MM.1S (cell line): ENCODE measurements around the gene RIPK4.

Experiments used
- DNase-seq: peaks from one replicate; pipeline ENCODE4 v3.0.0-alpha.2; 2015
- H2AFZ ChIP-seq: fragments of 300-600 bp; sonication (generic); 2 replicates; pipeline ENCODE4 v1.6.0; 2016; ENCODE audit warnings: antibody characterized with exemption, low read length
- H3F3A ChIP-seq: fragments of 300-600 bp; sonication (generic); 2 replicates; pipeline ENCODE4 v1.6.1; 2016; ENCODE audit warnings: mild to moderate bottlenecking, antibody characterized with exemption, low read length, moderate library complexity, mixed read lengths; ENCODE audit not compliant: insufficient read depth
- H3K27ac ChIP-seq: fragments of 300-600 bp; sonication (generic); 2 replicates; pipeline ENCODE4 v1.5.1; 2016; ENCODE audit warnings: mild to moderate bottlenecking, low read length
- H3K27me3 ChIP-seq: fragments of 300-600 bp; sonication (generic); replicated peaks from 2 replicates; pipeline ENCODE4 v1.6.0; 2016; ENCODE audit warnings: low read length; ENCODE audit not compliant: insufficient read depth
- H3K36me3 ChIP-seq: fragments of 300-600 bp; sonication (generic); replicated peaks from 2 replicates; pipeline ENCODE4 v1.6.1; 2016; ENCODE audit warnings: mild to moderate bottlenecking, low read length, mixed read lengths; ENCODE audit not compliant: insufficient read depth
- H3K4me1 ChIP-seq: fragments of 300-600 bp; sonication (generic); 2 replicates; pipeline ENCODE4 v1.6.1; 2016; ENCODE audit warnings: low read length, mixed read lengths
- H3K4me2 ChIP-seq: fragments of 300-600 bp; sonication (generic); 2 replicates; pipeline ENCODE4 v1.6.0; 2016; ENCODE audit warnings: low read depth, low read length
- H3K4me3 ChIP-seq: fragments of 300-600 bp; sonication (generic); 2 replicates; pipeline ENCODE4 v1.5.1; 2016; ENCODE audit warnings: low read length, mixed read lengths
- H3K79me2 ChIP-seq: fragments of 300-600 bp; sonication (generic); 2 replicates; pipeline ENCODE4 v1.6.1; 2016; ENCODE audit warnings: mixed run types, low read length, mixed read lengths
- H3K9ac ChIP-seq: fragments of 300-600 bp; sonication (generic); 2 replicates; pipeline ENCODE4 v1.6.1; 2016; ENCODE audit warnings: low read length, mixed read lengths
- H3K9me2 ChIP-seq: fragments of 300-600 bp; sonication (generic); replicated peaks from 2 replicates; pipeline ENCODE4 v1.6.1; 2016; ENCODE audit warnings: mild to moderate bottlenecking, low read length, mixed read lengths; ENCODE audit not compliant: insufficient read depth
- H3K9me3 ChIP-seq: fragments of 300-600 bp; sonication (generic); replicated peaks from 2 replicates; pipeline ENCODE4 v1.6.1; 2016; ENCODE audit warnings: mild to moderate bottlenecking, low read length, mixed read lengths; ENCODE audit not compliant: insufficient read depth
- H4K20me1 ChIP-seq: fragments of 300-600 bp; sonication (generic); 2 replicates; pipeline ENCODE4 v1.6.1; 2016; ENCODE audit warnings: mild to moderate bottlenecking, low read length, moderate library complexity, mixed read lengths; ENCODE audit not compliant: insufficient read depth
- EZH2 ChIP-seq: fragments of 300-600 bp; sonication (generic); optimal IDR thresholded peaks from 2 replicates; pipeline ENCODE3; 2017; ENCODE audit warnings: low read depth, mild to moderate bottlenecking, antibody characterized with exemption, low read length, mixed read lengths
- EZH2phosphoT487 ChIP-seq: fragments of 300-600 bp; sonication (generic); IDR thresholded peaks from 2 replicates; pipeline ENCODE4 v1.6.1; 2018; ENCODE audit warnings: antibody characterized with exemption, low read length
- TF ChIP-seq, protein P1 (sequence below): fragments of 300-600 bp; sonication (generic); IDR thresholded peaks from 2 replicates; pipeline ENCODE4 v1.5.1; 2016; ENCODE audit warnings: antibody characterized with exemption, low read length, mixed read lengths

RIPK4 gene

DNA sequence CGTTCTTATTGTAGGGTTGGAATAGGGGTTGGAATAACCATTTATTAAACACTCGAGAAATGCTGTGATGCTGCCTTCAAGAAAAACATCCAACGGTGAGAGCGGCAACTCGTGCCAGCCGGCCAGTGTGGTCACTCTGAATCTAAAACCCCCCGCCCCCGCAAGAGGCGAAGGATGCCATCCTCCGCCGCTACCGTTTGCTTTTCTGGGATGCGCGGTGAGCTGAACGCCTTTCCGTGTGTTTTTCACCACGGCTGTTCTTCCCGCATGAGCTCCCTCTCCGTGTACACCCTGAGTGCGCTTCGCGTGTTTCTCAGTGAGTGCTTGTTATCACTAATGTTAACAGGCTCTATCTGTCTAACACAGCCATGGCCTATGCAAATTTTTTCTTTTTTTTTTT, 42.0 kb upstream of the RIPK4 start:
- H3K9me3 ChIP-seq = no peaks in the 10 kb centered on the region
- H3K4me3 ChIP-seq = no peak overlapping the region
- no peaks in the 10 kb centered on the region for H4K20me1 ChIP-seq
- no peak overlapping the region for H2AFZ ChIP-seq
- no peaks in the 10 kb centered on the region for H3K27me3 ChIP-seq
- H3K9ac ChIP-seq = no peak overlapping the region
- H3K4me2 ChIP-seq = no peak overlapping the region
- H3K9me2 ChIP-seq = no peaks in the 10 kb centered on the region
- no peak for DNase-seq
- no peak for TF ChIP-seq EZH2phosphoT487
- TF ChIP-seq, protein P1, sequence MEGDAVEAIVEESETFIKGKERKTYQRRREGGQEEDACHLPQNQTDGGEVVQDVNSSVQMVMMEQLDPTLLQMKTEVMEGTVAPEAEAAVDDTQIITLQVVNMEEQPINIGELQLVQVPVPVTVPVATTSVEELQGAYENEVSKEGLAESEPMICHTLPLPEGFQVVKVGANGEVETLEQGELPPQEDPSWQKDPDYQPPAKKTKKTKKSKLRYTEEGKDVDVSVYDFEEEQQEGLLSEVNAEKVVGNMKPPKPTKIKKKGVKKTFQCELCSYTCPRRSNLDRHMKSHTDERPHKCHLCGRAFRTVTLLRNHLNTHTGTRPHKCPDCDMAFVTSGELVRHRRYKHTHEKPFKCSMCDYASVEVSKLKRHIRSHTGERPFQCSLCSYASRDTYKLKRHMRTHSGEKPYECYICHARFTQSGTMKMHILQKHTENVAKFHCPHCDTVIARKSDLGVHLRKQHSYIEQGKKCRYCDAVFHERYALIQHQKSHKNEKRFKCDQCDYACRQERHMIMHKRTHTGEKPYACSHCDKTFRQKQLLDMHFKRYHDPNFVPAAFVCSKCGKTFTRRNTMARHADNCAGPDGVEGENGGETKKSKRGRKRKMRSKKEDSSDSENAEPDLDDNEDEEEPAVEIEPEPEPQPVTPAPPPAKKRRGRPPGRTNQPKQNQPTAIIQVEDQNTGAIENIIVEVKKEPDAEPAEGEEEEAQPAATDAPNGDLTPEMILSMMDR = no peak
- no peak for TF ChIP-seq EZH2
- no peaks in the 10 kb centered on the region for H3F3A ChIP-seq
- H3K36me3 ChIP-seq = no peaks in the 10 kb centered on the region
- 0 out of 2 replicates have a peak, but pooled peaks cover 5% of the 10 kb centered on the region for H3K79me2 ChIP-seq
- no peaks in the 10 kb centered on the region for H3K4me1 ChIP-seq
- no peak overlapping the region for H3K27ac ChIP-seq

DNA sequence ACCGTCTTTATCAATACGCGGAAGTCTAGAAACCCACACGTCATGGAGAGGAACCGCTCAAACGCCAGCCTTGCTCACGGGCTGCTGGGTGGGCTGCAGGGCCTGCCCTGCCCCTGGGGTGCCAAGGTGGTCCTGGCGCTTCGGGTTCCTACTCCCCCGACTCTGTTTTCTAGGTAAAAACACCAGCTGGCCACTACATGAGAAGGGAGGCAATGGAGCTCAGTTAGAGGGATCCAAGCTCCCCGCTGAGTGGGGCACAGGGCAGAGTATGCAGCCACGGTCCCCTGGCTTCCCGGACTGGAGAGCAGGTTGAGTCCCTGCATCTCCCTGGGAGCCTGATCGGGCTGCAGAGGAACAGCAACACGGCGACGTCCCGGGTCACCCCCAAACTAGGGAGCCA, 41.2 kb upstream of the RIPK4 start:
- no peak overlapping the region for H2AFZ ChIP-seq
- H3K9ac ChIP-seq = no peak overlapping the region
- H3K27me3 ChIP-seq = no peaks in the 10 kb centered on the region
- H4K20me1 ChIP-seq = no peaks in the 10 kb centered on the region
- H3K4me3 ChIP-seq = no peak overlapping the region
- H3K36me3 ChIP-seq = no peaks in the 10 kb centered on the region
- H3K4me2 ChIP-seq = no peak overlapping the region
- DNase-seq = no peak
- TF ChIP-seq, protein P1 = no peak
- no peak for TF ChIP-seq EZH2
- no peak for TF ChIP-seq EZH2phosphoT487
- H3K9me2 ChIP-seq = no peaks in the 10 kb centered on the region
- no peaks in the 10 kb centered on the region for H3K9me3 ChIP-seq
- H3F3A ChIP-seq = no peaks in the 10 kb centered on the region
- H3K27ac ChIP-seq = no peak overlapping the region
- no peaks in the 10 kb centered on the region for H3K4me1 ChIP-seq
- 0 out of 2 replicates have a peak, but pooled peaks cover 5% of the 10 kb centered on the region for H3K79me2 ChIP-seq

DNA sequence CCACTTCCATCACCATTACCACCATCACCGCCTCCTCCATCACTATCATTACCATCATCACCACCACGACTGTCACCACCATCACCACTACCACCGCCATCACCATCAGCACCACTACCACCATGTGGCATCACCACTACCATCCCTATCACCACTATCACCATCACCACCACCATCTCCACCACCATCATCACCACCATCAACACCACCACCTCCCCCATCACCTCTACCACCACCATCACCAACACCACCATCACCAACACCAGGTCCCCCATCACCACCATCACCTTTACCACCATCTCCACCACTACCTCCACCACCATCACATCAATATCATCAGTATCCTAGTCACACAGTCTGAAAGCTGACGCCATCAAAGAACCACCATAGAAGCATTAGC, 39.9 kb upstream of the RIPK4 start:
- Histone ChIP-seq H3K4me2 (no peak overlapping the region), H3K9ac (no peak overlapping the region), H2AFZ (no peak overlapping the region), H3F3A (no peaks in the 10 kb centered on the region), H4K20me1 (no peaks in the 10 kb centered on the region), H3K9me2 (no peaks in the 10 kb centered on the region), H3K36me3 (no peaks in the 10 kb centered on the region), H3K79me2 (0 out of 2 replicates have a peak, but pooled peaks cover 5% of the 10 kb centered on the region), H3K4me3 (no peak overlapping the region), H3K9me3 (no peaks in the 10 kb centered on the region), H3K27me3 (no peaks in the 10 kb centered on the region), H3K27ac (no peak overlapping the region), H3K4me1 (no peaks in the 10 kb centered on the region)
- no peak for TF ChIP-seq EZH2phosphoT487
- TF ChIP-seq, protein P1 = no peak
- TF ChIP-seq EZH2 = no peak
- no peak for DNase-seq
